Hypothalamus (tissue), 51 donors: ENCODE data around the gene KLHL24.
"Not testable (repeated sequence)": the region's sequence is repeated elsewhere in the genome, so short reads cannot be mapped to it uniquely, and the experiment has no call there.

Experiments
- DNase-seq, 51 donors: peaks; one replicate each; lab custom pipeline; 2025; lab: John Stamatoyannopoulos, UW

KLHL24 gene

DNA sequence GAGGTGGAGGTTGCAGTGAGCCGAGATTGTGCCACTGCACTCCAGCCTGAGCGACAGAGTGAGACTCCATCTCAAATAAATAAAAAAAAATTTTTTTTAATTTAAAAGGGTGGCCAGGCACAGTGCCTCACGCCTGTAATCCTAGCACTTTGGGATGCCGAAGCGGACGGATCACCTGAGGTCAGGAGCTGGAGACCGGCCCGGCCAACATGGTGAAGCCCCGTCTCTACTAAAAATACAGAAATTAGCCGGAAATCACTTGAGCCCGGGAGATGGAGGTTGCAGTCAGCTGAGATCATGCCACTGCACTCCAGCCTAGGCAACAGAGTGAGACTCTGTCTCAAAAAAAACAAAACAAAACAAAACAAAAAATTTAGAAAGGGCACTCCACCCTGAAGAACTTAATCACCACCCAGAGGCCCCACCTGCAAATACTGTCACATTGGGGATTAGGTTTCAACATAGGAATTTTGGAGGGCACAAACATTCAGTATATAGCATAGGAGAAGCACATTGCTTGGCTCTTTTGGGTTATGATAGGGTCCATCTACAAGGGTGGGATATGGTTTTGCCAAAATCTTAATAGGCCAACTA, 55.1 kb downstream of the KLHL24 start:
- no peak for DNase-seq

DNA sequence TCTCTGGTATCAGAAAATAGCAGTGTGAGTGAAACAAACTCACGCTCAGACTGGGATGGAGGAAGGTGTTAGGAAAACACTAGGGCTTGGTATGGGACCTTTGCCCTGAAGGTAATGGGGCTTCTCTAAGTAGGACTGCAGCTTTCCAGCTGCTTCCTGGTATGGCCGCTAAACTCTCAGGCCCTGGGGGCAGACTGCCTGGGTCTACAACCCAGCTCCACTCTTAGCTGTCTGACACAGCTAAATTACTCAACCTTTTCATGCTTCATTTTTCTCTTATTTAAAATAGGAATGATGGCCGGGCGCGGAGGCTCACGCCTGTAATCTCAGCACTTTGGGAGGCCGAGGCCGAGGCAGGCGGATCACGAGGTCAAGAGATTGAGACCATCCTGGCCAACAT, 57.0 kb downstream of the KLHL24 start:
- DNase-seq = no peak

DNA sequence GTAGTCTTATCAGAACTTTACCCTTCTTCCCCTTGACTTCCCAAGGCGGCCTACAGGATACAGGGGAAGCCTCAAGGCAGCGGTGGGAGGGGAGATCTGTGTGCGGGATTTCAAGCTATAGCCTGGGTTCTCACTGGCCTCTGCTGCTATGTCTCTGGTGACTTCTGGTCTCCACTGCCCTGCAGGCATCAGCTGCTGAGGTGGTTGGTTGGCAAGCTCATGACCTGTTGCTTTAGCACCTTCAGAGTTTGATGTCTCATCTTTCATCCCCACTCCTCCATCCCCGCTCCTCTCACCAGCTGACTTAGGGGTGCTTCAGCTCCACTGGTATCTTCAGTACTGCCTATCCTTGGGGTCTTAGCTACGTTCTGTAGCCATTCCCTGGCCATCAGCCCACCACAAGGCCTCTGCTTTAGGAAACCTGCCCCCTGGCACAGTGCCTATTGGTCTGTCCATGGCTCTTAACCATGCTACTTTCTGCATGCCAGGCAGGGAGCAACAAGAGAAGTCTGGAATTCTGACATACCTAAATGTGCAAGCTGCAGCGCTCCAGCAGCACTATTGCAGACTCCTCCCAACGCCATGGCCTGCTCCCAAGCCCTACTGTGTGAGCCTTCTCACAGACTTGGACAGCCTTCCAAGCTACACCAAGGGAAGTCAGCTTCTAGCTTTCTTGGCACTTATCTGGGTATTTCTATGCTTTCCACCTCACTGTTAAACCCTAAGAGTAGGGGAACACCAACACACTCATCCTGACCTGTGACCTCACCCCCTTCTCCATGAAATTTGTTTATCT, 60.3 kb downstream of the KLHL24 start:
- DNase-seq = no peak

DNA sequence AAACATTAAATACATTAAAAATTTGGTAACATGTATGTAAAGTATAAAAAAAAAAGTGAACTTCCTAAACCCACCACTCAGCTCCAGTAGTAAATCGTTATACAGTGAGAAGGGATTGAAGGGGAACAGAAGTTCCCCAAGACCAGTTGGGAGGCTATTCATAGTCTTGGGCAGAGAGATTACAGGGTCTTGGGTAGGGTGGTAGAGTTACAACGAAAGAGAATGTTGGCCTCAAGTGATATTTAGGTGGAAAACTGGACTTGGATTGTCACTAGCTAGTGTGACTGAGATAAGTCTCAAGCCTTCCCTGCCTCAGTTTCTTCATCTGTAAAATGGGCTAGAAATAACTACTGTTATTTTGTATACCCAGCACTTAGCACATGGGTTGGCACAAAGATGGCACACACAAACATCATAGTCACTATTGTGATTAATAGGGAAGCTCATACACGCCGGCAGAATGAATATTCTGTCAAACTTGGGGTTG, 61.7 kb downstream of the KLHL24 start:
- DNase-seq = no peak

DNA sequence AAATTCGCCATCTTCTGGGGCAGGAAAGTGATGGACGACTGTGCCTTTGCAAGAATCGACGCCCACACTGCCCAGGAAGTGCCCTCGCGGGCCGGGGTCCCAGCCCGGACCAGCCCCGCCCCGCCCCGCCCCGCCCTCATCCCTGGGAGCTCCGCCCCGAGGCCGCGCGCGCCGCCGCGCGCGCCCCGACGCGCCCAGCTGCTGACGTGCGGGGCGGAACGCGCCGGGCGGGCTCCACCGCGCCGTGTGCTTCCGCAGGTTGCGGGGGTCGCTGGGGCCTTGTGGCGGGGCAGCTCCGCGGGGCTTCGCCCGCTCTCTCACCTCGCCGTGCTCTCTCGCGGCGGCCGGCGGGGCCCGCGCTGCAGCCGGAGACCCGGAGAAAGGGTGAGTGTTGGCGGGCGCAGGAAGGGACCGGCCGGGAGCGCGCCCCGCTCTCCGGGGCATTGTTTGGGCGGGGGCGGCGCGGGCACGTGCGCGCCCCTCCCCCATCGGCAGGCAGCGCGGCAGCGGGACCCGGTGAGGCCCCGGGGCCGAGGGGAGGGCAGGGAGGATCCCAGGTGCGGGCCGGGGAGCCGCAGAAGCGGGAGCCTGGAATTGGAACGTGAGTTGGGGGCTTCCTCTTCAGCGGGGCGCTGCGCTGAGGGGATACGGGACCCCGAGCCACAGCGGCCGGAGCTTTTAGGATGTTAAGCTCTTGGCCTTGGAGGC, 62.3 kb downstream of the KLHL24 start, which contains the start of gene YEATS2:
Gene YEATS2 (plus strand): TSS at position 188 of the 708 bp plus-strand sequence. CDS start 17,366 bp downstream, outside the sequence.
- DNase-seq = peak in 46 of 51 donors; percentile 11 to 82 (median 59)

DNA sequence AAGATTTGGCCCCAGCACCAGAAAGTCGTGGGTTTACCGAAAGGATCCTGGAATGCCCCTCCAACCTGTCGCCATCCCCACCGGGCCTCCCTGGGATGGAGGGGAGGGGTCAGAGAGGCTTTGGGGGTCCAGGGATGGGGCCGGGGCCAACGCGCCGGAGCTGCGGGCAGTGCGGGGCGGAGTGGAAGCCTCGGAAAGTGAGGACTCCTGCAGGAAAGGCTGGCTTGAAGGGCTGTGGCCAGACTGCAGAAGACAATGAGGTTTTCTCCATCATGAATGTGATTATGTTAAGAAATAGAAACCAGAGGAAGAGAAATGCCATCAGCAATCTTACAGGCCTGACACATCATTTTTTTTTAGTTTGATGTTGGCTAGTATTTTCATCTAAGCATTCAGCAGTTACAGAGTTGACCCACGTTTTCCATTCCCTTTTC, 62.9 kb downstream of the KLHL24 start:
- peak in 28 of 51 donors; percentile 8 to 81 (median 33) for DNase-seq

DNA sequence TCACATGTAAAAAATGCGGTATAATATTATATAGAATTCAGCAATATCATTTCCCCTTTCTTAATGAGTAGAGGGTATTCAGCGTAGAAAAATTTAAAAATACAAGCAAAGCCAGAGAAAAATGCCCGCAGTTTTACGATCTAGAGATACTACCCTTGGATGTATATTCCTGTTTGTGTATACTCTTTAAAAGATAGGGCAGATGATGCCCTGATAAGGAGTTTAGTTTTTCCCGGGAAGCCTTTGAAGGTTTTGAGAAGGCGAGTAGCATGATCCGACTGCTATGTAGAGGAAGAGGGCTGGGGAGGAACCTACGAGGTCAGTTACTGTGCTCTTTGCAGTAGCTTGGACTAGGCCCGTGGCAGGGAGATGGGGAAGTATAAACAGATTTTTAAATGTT, 63.3 kb downstream of the KLHL24 start:
- peak in 9 of 51 donors; percentile 9 to 43 (median 10) for DNase-seq

DNA sequence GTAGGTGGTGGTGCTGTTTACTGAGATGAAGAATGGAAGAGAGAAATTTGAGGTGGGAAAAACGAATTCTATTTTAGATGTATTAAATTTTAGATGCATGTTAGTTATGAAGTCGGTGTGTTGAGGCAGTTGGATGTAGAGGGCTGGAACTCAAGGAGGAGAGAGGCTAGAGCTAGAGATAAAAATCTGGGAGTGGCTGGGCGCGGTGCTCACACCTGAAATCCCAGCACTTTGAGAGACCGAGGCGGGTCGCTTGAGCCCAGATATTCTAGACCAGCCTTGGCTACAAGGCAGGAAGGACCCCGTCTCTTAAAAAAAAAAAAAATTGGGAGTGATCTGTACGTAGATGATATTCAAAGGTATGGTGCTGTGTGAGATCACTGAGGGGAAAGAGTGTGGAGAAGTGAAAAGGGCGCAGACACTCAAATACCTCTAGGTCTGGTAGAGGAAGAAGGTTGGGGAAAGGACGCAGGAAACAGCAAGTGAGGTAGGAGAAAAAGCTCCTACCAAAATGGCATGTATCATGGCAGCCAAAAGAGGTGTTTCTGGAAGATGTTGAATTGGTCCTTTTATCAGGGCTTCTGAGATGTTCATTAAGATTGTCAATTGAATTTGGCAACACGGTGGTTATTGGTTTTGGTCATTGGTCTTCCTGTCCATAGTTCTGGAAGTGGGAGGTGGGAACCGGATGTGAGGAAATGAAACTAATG, 64.0 kb downstream of the KLHL24 start:
- DNase-seq = peak in 3 of 51 donors; percentile 1 to 26 (median 25)

DNA sequence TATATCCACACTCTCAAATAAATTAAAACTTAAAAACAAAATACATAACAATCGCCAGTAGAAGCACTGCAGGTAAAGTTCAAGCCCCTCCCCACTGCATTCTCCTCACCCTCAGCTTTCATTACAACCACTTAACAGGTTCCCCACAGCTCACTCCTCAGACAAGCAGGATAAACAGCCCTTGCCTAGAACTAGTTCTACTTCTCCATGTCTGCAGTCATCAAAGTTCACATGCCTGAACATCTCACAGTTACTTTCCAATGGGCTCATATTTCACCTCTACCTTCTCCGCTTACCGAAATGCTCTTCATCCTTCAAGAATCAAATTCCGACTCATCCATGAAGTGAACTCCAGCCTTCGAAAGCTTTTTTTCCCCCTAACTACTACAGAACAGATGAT, 66.3 kb downstream of the KLHL24 start:
- no peak for DNase-seq

DNA sequence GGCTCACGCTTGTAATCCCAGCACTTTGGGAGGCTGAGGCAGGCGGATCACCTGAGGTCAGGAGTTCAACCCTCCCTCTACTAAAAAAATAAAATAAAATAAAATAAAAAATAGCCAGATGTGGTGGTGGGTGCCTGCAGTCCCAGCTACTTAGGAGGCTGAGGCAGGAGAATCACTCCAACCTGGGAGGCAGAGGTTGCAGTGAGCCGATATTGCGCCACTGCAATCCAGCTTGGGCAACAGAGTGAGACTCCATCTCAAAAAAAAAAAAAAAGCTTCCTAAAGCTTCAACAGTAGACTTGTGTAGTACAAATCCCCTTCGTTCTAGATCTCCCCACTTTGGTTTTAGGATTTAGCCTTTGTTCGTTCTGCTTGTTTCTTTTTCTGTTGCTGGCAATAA, 68.5 kb downstream of the KLHL24 start:
- DNase-seq = not testable (repeated sequence)

DNA sequence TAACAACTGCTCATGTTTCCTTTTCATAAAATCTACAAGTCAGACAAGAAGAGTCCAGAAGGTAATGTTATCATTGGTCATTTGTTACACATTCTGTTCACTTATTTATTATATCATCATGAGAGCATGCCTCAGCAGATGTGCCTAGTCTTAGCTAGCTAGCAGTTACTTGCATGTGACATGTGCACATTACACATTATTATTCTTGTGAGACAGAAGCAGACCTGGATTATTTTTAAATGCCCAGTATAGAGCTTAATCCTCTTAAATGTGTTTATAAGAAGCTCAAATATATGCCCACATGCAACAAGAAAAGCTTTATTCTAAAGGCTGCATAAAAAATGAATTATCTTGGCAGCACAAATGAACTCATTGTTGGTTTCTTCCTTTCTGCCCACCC, 74.8 kb downstream of the KLHL24 start:
- no peak for DNase-seq

DNA sequence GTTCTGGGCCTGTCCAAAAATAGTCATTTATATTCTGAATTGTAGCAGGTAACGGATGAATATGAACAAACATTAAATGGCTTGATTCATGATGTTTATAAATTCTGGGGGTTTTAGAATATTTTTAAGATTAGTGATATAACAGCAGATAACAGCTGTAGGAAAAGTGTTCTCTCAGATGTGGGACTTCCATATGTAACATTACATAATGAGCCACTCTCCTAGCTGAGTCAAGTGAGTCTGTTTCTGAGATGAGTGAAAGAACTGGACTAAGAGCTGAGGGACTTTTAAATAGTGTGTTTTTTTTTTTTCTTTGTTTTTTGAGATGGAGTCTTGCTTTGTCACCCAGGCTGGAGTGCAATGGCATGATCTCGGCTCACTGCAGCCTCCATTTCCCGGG, 76.1 kb downstream of the KLHL24 start:
- no peak for DNase-seq

DNA sequence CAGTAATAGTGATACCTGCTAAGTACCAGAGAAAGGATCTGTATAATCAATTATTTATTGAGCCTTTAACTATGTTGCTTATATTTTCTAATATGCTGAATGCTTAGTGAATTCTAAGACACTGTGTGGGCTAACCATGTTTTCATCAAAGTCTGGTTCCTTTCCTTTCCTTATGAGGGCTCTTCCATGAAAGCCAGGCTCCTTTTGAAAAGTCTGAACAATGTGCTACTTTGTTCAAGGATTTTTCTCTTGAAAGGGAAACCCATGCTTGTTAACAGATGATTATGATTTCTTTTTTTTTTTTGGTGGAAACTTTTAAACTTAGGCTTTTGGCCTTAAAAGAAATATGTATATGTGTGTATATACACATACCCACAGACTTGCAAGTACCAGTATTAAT, 79.2 kb downstream of the KLHL24 start:
- DNase-seq = no peak

DNA sequence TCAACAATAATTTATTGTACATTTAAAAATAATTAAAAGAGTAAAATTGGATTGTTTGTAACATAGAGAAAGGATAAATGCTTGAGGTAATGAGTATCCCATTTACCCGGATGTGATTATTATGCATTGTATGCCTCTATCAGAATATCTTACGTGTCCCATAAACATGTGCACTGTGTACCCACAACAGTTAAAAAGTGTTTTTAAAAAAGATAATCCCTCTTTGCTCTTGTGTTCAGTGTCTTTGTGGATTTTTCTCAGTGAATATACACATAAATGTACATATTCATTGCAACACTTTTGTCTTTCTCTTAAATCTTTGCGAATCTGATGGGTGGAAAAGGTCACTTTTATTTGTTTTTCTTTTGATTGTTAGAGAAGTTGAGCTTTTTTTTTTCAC, 82.6 kb downstream of the KLHL24 start:
- no peak for DNase-seq

DNA sequence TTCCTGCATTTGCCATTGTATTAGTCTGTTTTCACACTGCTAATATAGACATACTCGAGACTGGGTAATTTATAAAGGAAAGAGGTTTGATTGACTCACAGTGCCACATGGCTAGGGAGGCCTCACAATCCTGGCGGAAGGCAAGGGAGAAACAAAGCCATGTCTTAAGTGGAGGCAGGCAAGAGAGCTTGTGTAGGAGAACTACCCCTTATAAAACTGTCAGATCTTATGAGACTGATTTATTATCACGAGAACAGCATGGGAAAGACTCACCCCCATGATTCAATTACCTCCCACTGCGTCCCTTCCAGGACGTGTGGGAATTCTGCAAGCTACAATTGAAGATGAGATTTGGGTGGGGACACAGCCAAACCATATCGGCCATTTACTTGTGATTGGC, 90.0 kb downstream of the KLHL24 start:
- no peak for DNase-seq

DNA sequence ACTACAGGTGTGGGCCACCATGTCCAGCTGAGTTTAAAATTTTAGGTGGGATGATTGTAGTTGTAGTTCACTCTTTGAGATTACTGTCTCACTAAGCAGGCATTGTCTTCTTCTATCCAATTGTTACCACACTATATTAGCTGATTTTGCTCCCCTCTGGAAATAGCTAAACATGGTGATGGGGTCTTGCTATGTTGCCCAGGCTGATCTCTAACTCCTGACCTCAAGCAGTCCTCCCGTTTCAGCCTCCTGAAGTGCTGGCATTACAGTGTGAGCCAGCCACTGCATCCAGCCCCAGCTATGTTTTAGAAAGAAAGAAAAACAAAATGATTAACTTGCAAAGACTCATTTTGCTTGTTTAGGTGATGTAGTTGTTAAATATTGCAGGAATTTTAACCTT, 92.8 kb downstream of the KLHL24 start:
- DNase-seq = no peak

DNA sequence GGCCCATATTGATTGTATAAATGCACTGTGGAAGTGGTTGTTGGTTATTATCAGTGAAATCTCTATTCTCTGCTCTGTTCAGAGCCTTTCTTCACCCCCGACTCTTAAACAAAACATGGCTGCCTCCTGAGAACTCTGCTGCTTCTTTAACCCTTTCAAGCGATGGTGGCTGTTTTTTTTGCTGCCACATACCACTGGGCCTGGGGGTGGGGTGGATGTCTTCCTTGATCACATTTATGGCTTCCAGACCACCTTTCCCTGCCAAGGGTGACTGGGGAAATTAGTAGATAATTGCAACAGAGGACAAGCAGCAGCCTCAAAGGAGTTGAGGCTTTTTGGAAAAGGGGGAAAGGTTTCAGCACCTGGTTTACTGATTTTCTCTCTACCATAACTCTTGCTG, 94.9 kb downstream of the KLHL24 start:
- no peak for DNase-seq

DNA sequence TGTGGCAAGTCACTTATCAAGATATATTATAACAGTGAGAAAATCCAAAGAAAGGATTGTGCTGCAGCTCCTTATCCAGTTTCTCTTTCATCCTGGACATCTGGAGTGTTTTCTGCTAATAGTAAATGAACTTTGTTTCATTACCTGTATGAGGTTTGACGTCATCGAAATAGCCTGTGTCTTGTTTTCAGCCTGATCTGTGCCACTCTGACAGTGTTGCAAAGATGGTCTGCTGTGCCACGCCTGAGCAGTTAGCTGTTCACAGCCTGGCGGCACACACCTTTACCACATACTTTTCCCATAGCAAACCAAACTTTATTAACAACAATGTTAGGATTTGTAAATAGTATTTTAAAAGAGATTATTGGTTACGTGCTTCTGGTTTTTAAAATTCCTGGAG, 96.2 kb downstream of the KLHL24 start:
- DNase-seq = no peak

DNA sequence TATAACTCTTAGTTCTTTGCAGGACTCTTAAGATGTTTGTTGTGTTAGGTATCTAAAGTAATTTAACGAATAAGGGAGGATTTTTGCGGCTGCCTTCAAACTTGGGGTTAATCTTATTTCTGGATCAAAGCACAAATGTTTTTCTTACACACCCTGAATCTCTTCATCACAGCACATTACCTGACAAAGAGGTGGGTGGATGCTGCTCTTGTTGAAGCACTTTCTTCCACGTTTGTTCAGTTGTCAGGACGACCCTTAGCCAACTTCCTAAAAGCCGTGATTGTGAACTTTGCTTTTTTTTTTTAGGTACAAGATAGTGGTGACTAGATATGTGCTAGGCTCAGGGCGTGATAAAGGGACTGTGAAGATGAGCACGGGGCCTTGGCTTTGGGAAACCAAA, 98.1 kb downstream of the KLHL24 start:
- no peak for DNase-seq
